Amygdala (tissue), 56 donors: ENCODE data around the gene GREM1.

ENCODE experiments used
- DNase-seq, 56 donors: peaks; one replicate each; lab custom pipeline; 2025; lab: John Stamatoyannopoulos, UW

The GREM1 gene

GRCh38 chr15:32729700-32730395 lies 12.0 kb downstream of the GREM1 start:
- DNase-seq: no peak

GRCh38 chr15:32730677-32731654 lies 13.2 kb downstream of the GREM1 start:
- no peak for DNase-seq

- no peak for DNase-seq
These were observed 14.9 kb downstream of the GREM1 start for GRCh38 chr15:32732574-32733157.

GRCh38 chr15:32733281-32733680 lies 15.5 kb downstream of the GREM1 start:
- no peak for DNase-seq

- peak in 8 of 56 donors; percentile 3 to 30 (median 16) for DNase-seq
These were observed 18.3 kb downstream of the GREM1 start for GRCh38 chr15:32735989-32736700.

- DNase-seq: no peak
These were observed 18.9 kb downstream of the GREM1 start for GRCh38 chr15:32736701-32737061.

GRCh38 chr15:32737304-32737703 lies 19.5 kb downstream of the GREM1 start:
- no peak for DNase-seq

GRCh38 chr15:32738666-32739065 lies 20.9 kb downstream of the GREM1 start:
- DNase-seq: no peak

- DNase-seq: no peak
These were observed 21.8 kb downstream of the GREM1 start for GRCh38 chr15:32739522-32740063.

GRCh38 chr15:32743411-32744140 lies 25.8 kb downstream of the GREM1 start:
- DNase-seq: no peak

GRCh38 chr15:32746116-32746857 lies 28.5 kb downstream of the GREM1 start:
- no peak for DNase-seq

- no peak for DNase-seq
These were observed 30.1 kb downstream of the GREM1 start for GRCh38 chr15:32747921-32748342.

- no peak for DNase-seq
These were observed 33.2 kb downstream of the GREM1 start for GRCh38 chr15:32750979-32751378.

GRCh38 chr15:32757426-32757825 lies 39.6 kb downstream of the GREM1 start:
- DNase-seq: no peak

GRCh38 chr15:32763295-32763694 lies 45.5 kb downstream of the GREM1 start:
- no peak for DNase-seq

GRCh38 chr15:32765236-32765635 lies 47.4 kb downstream of the GREM1 start:
- DNase-seq: no peak

GRCh38 chr15:32766101-32766500 lies 48.3 kb downstream of the GREM1 start:
- no peak for DNase-seq

- DNase-seq: no peak
These were observed 49.4 kb downstream of the GREM1 start for GRCh38 chr15:32767236-32767635.

- DNase-seq: no peak
These were observed 56.2 kb downstream of the GREM1 start for GRCh38 chr15:32774022-32774421.
